GM21717 (cell line): Measurements from ENCODE around the gene DLG2.

ENCODE experiments used
- ATAC-seq: cut with Tn5 transposase; IDR thresholded peaks from one replicate; pipeline ENCODE4 v1.9.1; 2021; ENCODE audit warnings: mild to moderate bottlenecking, moderate library complexity; ENCODE audit not compliant: unreplicated experiment

The DLG2 gene

DNA sequence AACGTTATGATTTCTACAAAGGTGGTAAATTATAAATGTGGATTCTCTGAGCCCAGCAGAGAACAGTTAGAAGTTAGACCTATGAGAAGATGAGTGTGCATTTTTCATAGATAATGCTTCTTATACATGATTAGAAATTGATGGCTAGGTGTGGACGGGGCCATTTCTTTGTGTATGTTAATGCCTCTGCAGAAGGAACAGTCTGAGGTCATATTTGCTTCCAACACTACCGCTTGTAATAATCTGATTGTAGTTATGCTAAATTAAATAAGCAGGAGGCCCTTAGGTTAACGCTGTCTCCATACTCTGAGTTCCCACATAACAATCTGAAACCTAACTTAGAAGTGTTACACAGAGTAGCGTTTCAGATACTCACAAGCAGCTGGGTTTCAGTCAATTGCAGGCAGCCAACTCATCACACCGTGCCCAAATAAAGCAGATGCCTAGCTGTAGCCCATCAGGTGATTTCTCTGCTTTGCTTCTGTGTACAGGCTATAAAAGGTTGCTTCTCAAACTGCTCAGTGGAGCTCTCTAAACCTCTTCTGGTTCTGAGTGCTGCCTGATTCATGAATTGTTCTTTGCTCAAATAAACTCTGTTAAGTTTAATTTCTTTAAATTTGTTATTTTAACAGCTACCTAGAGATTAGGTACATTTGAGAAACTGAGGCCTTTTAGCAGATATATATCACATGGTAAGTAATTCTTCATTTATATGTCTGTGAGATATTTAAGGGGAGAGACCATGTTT lies 1702.2 kb downstream of the DLG2 start:
- no peak for ATAC-seq

DNA sequence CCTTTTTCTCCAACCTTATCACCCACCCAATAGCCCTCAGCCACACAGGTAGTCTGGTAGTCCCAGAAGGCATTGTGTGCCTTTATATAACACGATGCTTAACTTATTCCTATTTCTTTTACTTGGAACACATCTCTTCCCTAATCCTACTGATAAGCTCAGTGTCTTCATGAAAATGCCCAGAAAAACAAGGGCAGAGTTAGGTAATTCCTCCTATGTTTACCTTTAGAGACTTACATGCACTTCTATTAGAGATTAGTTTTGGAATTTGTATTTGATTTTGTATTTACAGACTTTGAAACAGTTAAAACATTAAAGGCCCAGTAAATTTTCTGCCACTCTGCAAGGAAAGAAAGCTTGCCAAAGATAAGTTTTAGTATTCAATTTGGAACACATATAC lies 1703.2 kb downstream of the DLG2 start:
- ATAC-seq = no peak

DNA sequence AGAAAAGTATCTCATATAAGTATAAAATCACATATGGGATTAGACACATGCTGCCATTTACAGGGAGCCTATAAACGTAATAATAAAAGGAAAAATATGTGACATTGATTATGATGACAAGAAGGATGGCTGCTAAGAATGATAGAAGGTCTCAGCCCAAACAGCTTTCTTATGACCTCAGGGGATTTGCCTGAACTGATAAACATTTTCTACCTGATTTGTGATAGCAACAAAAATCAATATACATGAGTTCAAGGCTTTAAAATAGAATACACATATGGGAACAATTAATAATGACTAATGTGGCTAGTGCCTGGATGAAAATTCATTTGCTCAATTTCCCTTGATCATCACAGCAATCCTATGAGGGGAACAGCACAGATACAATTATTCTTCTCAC lies 1704.2 kb downstream of the DLG2 start:
- ATAC-seq = no peak

DNA sequence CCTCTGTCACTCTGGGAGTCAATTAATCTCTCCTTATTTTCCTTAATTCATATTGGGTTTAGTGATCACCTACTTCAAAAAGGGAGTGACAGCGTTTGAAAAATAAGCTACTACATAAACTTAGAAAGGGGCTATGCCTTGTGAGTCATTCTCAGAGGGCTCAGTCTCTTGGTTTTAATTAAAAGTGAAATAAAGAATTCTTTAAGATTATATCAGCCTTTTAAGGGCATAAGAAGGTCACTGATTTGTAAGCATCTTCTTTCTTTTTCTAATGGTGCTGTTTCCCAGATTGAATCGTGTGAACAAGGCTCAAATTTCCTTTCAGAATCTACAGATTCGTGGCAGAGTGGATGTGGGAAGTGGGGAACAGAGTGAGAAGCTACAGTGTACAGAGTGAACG lies 1704.8 kb downstream of the DLG2 start:
- ATAC-seq = no peak

- ATAC-seq = no peak
Measured at GRCh38 chr11:83921447-83922192, 1705.5 kb downstream of the DLG2 start.

GRCh38 chr11:83918476-83918875 lies 1708.7 kb downstream of the DLG2 start:
- ATAC-seq = no peak

GRCh38 chr11:83914995-83915394 lies 1712.1 kb downstream of the DLG2 start:
- no peak for ATAC-seq

DNA sequence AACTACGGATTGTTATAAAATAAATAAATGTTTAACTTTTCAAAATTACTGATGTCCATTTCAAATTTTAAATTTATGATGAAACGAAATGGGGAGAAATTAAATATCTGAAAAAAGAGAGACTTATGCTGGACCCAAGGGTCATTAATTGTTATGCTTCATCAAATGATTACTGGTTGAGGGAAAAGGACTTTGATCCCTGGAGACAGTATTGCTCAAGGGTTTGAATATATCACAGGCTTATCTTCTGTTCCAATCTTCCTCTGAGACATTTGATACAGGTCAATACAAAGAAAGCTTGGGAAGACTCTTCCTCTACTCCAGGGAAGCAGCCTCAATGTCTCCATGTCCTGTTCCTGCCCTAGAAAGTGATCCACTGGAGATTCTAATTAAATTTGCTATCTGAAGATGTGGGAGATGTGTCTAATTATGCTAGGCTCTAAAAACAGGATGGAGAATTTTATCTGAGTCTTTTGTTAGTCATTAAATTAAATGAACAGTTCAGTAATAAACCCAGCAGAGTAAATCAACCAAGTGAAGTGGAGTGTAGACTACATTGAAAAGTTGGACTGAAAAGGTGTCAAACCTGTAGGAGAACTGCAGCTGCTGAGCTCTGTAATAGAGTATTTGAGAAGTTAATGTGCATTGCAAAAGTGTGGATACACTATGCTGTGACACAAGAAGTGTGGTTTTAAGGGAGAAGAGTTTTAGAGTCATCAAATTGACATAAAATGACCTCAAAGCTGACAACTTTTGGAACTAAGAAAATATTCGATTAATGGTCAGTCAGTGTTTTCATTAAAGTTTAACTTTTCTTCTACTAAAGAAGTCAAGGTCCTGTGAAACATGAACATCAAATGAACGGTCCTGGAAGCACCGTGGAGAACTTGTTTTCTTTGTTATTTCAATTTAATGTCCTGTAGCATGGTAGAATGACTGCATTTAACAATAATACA lies 1717.3 kb downstream of the DLG2 start:
- no peak for ATAC-seq

- no peak for ATAC-seq
Measured at GRCh38 chr11:83908298-83908856, 1718.8 kb downstream of the DLG2 start.

GRCh38 chr11:83895516-83895915 lies 1731.6 kb downstream of the DLG2 start:
- ATAC-seq = no peak

DNA sequence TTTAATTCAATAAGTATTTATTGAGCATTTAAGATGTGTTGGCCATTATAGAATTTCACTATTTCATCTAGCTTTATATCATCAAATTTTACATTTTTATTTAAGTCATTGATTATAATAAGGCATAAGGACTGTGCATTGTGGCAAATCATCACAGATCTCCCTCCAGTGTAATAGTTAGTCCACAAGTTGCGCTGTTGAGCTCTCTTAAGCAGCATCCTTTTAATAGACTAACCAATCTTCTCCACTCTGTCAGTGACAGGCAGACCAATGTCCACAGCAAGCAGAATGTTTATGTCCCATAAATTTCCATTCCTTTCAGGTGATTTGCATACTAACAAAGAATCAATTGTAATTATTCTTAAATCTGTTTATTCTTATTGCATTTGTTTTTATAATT lies 1745.7 kb downstream of the DLG2 start:
- ATAC-seq = no peak

GRCh38 chr11:83871054-83871453 lies 1756.1 kb downstream of the DLG2 start:
- ATAC-seq = no peak

DNA sequence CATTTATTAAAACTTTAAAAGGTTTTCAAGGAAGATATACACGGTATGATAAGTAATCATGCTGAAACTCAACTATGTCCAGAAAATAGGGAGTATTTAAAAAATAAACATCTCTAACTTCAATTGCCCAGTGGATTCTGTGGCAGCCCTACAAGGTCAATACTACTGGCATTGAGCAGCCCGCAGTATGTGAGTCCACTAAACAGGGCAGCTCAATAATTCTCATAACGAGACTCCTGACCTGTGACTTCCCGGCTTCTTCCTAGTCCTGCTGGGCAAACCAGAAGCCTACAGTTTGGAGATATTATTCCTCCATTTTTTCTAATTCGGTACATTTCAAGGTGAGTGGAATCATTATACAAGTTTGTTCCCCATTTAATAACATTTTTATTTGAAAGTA lies 1760.5 kb downstream of the DLG2 start:
- ATAC-seq = no peak

DNA sequence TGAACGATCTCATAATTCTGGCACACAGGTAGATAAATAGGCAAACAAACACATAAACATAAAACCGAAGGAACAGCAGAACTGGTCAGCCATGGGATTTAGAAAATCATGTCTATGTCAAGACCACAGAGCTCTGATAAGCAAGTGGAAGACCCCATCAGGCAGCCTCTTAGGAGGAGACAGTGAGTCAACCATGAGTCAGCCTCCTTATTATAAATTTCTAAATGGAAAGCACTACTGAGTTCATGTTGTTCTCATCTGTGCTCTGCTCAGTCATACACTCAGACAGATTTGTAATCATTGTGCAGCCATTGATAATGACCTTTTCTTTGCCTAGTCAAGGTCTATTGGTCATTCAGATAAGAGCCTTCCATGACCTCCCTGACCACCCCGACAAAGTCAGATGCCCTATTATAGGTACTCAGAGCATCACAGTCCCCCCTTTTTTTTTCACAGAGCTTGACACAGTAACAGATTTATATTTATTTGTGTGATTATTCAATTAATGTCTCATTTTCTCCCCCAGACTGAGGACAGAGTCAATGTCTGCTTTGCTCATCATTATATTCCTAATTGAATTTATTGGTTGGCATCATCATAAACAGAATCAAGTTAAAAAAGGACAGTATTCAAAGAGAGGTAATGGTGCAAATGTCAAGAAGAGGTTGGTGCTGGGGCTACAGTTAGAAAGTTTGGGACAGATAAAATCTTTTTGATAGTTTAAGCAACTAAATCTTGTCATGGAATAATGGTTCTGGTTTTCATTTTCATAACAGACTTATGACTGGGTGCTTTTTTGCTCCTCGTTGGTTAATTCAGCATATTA lies 1761.3 kb downstream of the DLG2 start:
- no peak for ATAC-seq

- no peak for ATAC-seq
Measured at GRCh38 chr11:83864412-83865057, 1762.6 kb downstream of the DLG2 start.

DNA sequence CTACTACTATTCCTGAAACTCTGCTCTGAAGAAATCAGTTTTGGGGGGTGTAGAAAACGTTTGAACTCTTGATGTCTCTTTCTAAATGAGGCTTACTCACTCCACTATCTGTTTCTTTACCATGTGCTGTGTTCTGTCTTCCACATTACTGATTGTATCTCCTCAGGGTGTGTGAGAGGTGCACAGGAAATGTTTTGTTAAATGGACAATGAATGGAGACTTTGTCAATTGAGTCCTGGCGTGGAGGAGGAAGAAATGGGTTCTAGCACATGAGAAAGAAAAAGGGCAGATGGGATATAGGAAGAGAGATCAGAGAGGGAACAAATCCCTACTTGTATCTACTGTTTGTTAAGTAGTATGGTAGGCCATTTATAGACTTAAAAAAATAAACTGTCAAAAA lies 1763.9 kb downstream of the DLG2 start:
- ATAC-seq = no peak

DNA sequence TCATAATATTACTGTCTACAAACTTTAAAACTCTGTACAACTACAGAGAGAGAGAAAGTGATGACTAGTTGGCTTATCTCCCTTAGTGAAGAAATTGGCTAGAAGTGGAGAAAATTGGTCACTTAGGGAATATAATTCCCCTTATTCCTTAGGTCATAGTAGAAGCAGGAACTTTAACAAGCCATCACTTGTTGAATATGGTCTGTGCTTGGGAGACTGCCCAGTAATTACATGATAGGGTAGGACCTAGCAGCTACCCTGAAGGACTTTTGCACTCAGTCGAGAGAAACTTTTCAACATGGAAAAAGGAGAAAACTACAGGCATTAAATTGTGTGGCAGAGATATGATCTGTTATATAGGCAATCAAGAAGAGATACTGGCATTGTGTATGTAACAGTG lies 1764.5 kb downstream of the DLG2 start:
- no peak for ATAC-seq

DNA sequence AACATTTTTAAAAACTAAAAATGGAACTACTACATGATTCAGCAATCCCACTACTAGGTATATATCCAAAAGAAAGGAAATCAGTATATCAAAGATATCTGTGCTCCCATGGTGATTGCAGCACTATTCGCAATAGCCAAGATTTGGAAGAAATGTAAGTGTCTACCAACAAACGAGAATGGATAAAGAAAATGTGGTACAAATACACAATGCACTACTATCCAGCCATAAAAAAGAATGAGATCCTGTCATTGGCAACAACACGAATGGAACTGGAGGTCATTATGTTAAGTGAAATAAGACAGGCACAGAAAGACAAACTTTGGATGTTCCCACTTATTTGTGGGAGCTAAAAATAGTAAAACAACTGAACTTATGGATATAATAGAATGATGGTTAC lies 1765.1 kb downstream of the DLG2 start:
- ATAC-seq = no peak

DNA sequence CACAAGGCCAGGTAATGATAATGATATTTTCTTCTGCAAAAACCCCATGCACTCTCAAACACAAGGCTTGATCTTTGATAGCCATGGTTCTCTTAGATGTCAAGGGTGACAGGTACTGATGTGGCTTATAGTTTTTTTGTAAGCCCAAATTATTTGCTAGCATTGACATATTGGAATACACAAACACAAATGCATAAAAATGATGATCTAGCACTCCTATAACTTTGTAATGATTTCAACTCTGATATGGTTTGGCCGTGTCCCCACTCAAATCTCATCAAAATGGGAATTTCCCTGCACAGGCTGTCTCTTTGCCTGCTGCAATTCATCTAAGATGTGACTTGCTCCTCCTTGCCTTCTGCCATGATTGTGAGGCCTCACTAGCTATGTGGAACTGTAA lies 1768.5 kb downstream of the DLG2 start:
- ATAC-seq = no peak

DNA sequence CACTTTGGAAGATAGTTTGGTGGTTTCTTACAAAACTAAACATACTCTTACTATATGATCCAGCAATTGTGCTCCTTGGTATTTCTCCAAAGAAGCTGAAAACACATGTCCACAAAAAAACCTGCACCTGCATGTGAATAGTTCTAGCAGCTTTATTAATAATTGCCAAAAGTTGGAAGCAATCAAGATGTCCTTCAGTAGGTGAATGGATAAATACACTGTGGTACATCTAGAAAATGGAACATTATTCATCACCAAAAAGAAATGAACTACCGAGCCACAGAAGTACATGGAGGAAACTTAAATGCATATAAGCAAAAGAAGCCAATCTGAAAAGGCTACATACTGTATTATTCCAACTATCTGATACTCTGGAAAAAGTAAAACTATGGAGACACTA lies 1771.9 kb downstream of the DLG2 start:
- no peak for ATAC-seq
